Tongue (tissue), 2 donors: ENCODE measurements around the gene USP53. TPM values are rescaled to one million over a fixed set of nuclear protein-coding genes. Genes with fewer than 3 reads are reported as not detected.
"Not testable (repeated sequence)": the region's sequence is repeated elsewhere in the genome, so short reads cannot be mapped to it uniquely, and the experiment has no call there.

Source experiments
- DNase-seq: peaks from one replicate; pipeline ENCODE4 v3.0.0-alpha.2; 2015
- total RNA-seq: library from RNA; depleted of rRNA; stranded (reverse); fragments of >200 nt; gene quantifications from one replicate; pipeline ENCODE4 v1.2.3, GENCODE V29; 2014

Gene USP53
- total RNA-seq, 1 donor from 2014 or later: 29.6 TPM

GRCh38 chr4:119229908-119230687, 17.6 kb downstream of the USP53 start:
- DNase-seq: no peak

GRCh38 chr4:119231491-119231890, 19.0 kb downstream of the USP53 start:
- DNase-seq: no peak

GRCh38 chr4:119232286-119232685, 19.8 kb downstream of the USP53 start:
- DNase-seq: no peak

DNA sequence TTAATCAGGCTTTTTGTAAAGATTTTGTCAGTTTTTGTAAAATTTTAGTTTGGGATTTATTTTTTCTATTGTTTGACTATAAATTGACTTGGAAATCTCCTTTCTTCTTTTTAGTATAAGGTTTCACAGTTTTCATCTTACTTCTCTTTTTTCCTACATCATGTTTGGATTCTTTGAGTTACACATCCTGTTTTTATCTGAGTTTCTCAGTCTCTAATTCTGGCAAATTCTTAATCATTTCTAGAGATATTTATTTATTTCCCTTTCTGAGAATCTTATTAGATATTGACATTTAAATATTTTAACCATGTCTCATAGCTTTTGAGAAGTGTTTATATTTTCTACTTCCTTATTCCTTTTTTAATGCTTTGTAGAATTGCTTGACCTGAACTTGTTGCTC, 20.7 kb downstream of the USP53 start:
- DNase-seq: no peak

GRCh38 chr4:119233750-119234149, 21.2 kb downstream of the USP53 start:
- no peak for DNase-seq

- DNase-seq: no peak
These were observed 24.7 kb downstream of the USP53 start for GRCh38 chr4:119237201-119237600.

DNA sequence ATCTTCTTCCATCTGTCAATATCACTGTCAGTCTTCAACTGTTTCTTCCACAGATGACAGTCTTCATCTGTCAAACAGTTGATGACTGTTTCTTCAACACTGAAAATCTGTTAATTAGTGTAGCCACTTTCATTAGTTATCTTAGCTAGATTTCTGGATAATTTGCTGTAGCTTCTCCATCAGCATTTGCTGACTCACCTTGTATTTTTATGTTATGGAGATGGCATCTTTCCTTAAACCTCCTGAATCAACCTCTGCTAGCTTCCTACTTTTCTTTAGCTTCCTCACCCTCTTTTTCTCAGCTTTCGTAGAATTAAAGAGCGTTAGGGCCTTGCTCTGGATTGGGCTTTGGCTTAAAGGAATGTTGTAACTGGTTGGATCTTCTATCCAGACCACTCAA, 25.1 kb downstream of the USP53 start:
- no peak for DNase-seq

GRCh38 chr4:119238068-119238722, 25.7 kb downstream of the USP53 start:
- DNase-seq: no peak

DNA sequence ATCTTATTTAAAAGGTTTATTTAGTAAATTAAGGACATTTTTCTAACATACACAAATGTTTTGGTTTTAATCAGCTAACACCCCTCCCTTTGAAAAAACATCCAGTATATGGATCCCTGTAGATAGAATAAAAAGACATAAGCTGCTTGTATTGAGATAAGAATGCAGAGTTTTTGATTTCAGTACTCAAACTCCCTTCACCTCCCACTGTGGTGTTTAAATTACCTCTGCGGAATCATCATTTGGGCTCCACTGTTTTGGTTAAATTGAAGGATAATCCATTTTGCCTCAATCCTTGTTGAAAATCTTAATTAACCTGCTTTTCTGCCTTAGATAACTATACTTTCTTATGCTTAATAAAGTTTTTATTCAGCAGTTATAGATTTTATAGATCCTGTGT, 27.6 kb downstream of the USP53 start:
- DNase-seq: no peak

DNA sequence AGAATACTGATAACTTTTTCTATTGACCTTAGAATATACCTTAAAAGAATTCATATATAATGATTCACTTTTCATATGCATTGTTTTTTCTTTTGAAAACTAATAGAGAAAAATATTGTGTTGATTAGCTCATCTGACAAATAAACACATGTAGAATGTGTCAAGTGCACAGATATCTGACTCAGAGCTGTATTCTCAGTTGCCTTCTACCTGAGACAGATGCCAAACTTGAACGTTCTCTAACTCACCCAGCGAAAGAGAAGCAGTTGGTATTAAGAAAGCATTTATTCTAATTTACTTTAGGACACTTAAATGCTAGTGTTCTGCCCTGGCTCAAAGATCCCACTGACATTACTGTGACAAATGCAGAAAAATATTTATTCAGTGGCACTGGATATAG, 28.1 kb downstream of the USP53 start:
- no peak for DNase-seq

GRCh38 chr4:119242417-119242816, 29.9 kb downstream of the USP53 start:
- no peak for DNase-seq

GRCh38 chr4:119243868-119244267, 31.4 kb downstream of the USP53 start:
- DNase-seq: no peak

DNA sequence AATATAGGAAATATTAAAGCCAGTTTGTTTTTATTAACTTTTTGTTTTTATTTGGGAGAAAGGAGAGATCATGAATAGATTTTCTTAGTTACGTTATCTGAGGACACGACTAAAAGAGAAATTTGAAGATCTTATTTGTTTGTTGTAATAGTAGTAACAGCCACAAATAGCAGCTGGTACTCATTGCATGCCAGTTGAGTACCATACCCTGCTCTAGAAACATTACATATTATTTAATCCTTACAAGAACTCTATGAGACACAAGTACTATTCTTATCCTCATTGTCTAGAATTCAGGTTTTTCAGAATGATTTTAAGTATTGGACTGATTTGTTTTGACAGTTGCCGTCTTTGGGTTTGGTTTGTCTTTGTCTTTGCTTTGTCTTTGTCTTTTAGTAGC, 31.8 kb downstream of the USP53 start:
- no peak for DNase-seq

- no peak for DNase-seq
These were observed 32.3 kb downstream of the USP53 start for GRCh38 chr4:119244832-119245231.

DNA sequence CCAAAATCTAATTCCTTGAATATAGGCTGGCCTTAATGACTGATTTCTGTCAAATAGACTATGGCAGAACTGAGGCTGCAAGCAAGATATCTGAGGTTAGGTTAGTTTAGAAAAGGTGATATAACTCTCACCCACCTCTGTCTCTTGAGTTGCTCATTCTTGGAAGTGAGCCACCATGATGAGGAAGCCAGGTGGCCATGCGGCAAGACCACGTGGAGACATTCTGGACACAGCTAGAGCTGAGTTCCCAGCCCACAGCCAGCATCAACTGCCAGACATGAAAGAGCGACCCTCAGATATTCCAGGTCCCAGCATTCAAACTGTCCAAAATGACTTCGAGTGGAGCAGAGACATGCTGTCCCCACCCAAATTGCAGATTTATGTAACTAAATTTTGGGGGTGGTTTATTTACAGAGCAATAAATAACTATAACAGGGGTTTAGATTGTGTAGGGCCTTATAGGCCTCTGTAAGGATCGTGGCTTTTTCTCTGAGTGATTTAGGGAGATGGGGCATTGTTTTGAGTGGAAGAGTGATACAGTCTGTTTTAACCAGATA, 33.7 kb downstream of the USP53 start:
- DNase-seq: no peak

DNA sequence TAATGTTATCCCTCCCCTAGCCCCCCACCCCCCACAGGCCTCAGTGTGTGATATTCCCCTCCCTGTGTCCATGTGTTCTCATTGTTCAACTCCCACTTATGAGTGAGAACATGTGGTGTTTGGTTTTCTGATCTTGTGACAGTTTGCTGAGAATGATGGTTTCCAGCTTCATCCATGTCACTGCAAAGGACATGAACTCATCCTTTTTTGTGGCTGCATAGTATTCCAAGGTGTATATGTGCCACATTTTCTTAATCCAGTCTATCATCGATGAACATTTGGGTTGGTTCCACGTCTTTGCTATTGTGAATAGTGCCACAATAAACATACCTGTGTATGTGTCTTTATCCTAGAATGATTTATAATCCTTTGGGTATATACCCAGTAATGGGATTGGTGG, 38.5 kb downstream of the USP53 start:
- DNase-seq: not testable (repeated sequence)

DNA sequence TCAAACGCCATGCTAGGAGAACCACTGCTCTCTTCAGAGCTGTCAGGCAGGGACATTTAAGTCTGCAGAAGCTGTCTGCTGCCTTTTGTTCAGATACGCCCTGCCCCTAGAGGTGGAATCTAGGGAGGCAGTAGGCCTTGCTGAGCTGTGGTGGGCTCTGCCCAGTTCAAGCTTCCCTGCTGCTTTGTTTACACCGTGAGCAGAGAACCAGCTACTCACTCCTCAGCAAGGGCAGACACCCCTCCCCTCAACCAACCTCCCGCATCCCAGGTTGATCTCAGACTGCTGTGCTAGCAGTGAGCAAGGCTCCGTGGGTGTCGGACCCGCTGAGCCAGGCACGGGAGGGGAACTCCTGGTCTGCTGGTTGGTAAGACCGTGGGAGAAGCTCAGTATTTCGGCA, 42.7 kb downstream of the USP53 start:
- DNase-seq: not testable (repeated sequence)

GRCh38 chr4:119260528-119260927, 48.0 kb downstream of the USP53 start:
- no peak for DNase-seq

GRCh38 chr4:119261986-119262385, 49.5 kb downstream of the USP53 start:
- no peak for DNase-seq

GRCh38 chr4:119264743-119265142, 52.2 kb downstream of the USP53 start:
- no peak for DNase-seq

DNA sequence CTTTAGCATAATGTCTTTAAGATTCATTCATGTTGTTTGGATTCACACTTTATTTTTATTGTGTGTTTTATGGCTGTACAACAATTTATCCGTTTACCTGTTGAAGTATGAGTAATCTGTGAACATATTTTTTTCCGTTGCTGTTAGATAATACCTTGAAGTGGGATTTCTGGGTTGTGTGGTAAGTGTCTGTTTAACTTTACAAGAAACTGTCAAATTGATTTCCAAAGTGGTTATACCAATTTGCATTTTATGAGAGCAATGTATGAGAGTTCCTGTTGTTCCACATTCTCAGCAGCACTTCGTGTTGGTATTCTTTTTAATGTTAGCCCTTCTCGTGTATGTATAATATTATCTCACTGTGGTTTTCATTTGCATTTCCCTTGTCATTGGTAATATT, 53.6 kb downstream of the USP53 start:
- DNase-seq: no peak

DNA sequence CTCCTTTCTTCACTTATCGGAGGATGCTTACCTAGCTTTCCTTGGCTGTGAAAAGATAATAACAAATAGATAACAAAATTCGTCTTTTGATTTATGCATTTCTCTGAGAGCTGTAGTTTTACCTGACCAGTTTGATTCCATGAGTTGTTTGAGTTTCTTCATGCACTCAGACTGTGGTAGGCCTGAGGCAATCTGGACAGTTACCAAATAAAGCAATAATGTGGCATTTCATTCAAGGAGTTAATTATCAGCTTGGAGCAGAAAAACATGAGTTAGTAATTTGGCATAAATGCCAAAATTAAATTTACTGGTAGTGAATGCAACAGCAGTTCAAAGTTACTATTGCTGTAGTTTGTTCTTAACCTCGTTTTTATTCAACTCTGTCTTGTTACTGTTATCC, 56.0 kb downstream of the USP53 start:
- DNase-seq: no peak

DNA sequence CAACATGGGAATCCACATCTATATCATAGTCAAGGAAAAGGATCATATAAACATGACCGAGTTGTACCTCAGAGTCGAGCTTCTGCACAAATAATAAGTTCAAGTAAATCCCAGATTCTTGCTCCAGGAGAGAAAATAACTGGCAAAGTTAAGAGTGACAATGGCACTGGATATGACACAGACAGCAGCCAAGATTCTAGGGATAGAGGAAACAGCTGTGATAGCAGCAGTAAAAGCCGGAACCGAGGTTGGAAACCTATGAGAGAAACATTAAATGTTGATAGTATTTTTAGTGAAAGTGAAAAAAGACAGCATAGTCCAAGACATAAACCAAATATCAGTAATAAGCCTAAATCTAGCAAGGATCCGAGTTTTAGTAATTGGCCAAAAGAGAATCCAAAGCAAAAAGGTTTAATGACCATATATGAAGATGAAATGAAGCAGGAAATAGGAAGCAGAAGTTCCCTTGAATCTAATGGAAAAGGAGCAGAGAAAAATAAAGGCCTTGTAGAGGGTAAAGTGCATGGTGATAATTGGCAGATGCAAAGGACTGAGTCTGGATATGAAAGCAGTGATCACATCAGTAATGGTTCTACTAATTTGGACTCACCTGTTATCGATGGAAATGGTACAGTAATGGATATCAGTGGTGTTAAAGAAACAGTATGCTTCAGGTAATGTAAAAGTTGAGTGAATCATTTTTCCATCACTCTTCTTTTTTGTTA, 59.0 kb downstream of the USP53 start:
- DNase-seq: no peak
